Suprapubic skin (tissue), 4 donors: ENCODE data around the gene GCNT4. TPM values are rescaled to one million over a fixed set of nuclear protein-coding genes. Genes with fewer than 3 reads are reported as not detected.

Source experiments
- DNase-seq, 2 donors: peaks; one replicate each; pipeline ENCODE4 v3.0.0-alpha.2; 2019; ENCODE audit warnings: low spot score in 2 of 2
- H3K27ac ChIP-seq: fragments of 200-600 bp; sonication (generic); one replicate; pipeline ENCODE4 v1.5.1; 2019
- H3K27me3 ChIP-seq: fragments of 200-600 bp; sonication (generic); one replicate; pipeline ENCODE4 v1.5.1; 2019
- H3K36me3 ChIP-seq: fragments of 200-600 bp; sonication (generic); one replicate; pipeline ENCODE4 v1.5.1; 2019
- H3K4me1 ChIP-seq: fragments of 200-600 bp; sonication (generic); one replicate; pipeline ENCODE4 v1.5.1; 2019
- H3K4me3 ChIP-seq: fragments of 200-600 bp; sonication (generic); one replicate; pipeline ENCODE4 v1.5.1; 2019; ENCODE audit warnings: mild to moderate bottlenecking
- H3K9me3 ChIP-seq: fragments of 200-600 bp; sonication (generic); one replicate; pipeline ENCODE4 v1.5.1; 2019
- CTCF ChIP-seq, 2 donors: fragments of 200-600 bp in 1 of 2; fragments of 450-650 bp in 1 of 2; sonication (generic) in 1 of 2; IDR thresholded peaks; one replicate each; pipeline ENCODE4 v1.5.1; 2016 to 2019; ENCODE audit warnings: antibody characterized with exemption in 2 of 2, mild to moderate bottlenecking in 1 of 2, moderate library complexity in 1 of 2
- EP300 ChIP-seq: sonication (generic); formaldehyde crosslinking; IDR thresholded peaks from one replicate; pipeline ENCODE4 v1.6.1; 2017; ENCODE audit warnings: antibody characterized with exemption
- POLR2A ChIP-seq, 2 donors: fragments of 450-650 bp; IDR thresholded peaks; one replicate each; pipeline ENCODE4 v1.6.1; 2017; ENCODE audit warnings: antibody characterized with exemption in 2 of 2, mild to moderate bottlenecking in 2 of 2, moderate library complexity in 2 of 2
- POLR2AphosphoS5 ChIP-seq, 3 donors: sonication (generic); formaldehyde crosslinking; IDR thresholded peaks; one replicate each; pipeline ENCODE4 v1.6.1; 2017; ENCODE audit warnings: antibody characterized with exemption in 3 of 3
- WGBS: methylation state at CpG from one replicate; pipeline ENCODE4 v1.1.5; 2018; 5-methylcytosine and 5-hydroxymethylcytosine counted together
- total RNA-seq, 4 donors: library from RNA; depleted of rRNA; stranded (reverse); fragments of >200 nt; gene quantifications; one replicate each; pipeline ENCODE4 v1.1.0, GENCODE V29; 2016

GCNT4 gene
- total RNA-seq, 4 donors from 2014 or later, result 1.7 to 4.3 (median 3.4) TPM

GRCh38 chr5:75021800-75022199 lies 30.6 kb downstream of the GCNT4 start:
- DNase-seq, result no peak
- no peaks in the 10 kb centered on the region for H3K4me1 ChIP-seq
- TF ChIP-seq EP300 (no peak), POLR2AphosphoS5 (IDR thresholded peaks at IDR 0.05) (no peak), POLR2A (IDR thresholded peaks at IDR 0.05) (no peak), CTCF (IDR thresholded peaks at IDR 0.05) (no peak)
- H3K36me3 ChIP-seq, result no peaks in the 10 kb centered on the region
- H3K9me3 ChIP-seq, result no peaks in the 10 kb centered on the region
- H3K4me3 ChIP-seq, result no peak overlapping the region
- no peaks in the 10 kb centered on the region for H3K27me3 ChIP-seq
- WGBS, result 92% methylated on average over 4 of the region's 4 CpGs
- H3K27ac ChIP-seq, result no peak overlapping the region

- no peak for DNase-seq
- Histone ChIP-seq H3K4me1 (no peaks in the 10 kb centered on the region), H3K9me3 (no peaks in the 10 kb centered on the region), H3K27me3 (no peaks in the 10 kb centered on the region), H3K27ac (no peak overlapping the region), H3K36me3 (no peaks in the 10 kb centered on the region), H3K4me3 (no peak overlapping the region)
- TF ChIP-seq CTCF (IDR thresholded peaks at IDR 0.05) (no peak), POLR2AphosphoS5 (IDR thresholded peaks at IDR 0.05) (no peak), EP300 (no peak), POLR2A (IDR thresholded peaks at IDR 0.05) (no peak)
- WGBS, result 69% methylated on average over 3 of the region's 3 CpGs
Observed at GRCh38 chr5:75021219-75021618, 31.1 kb downstream of the GCNT4 start.

GRCh38 chr5:75020016-75020656 lies 32.2 kb downstream of the GCNT4 start:
- Histone ChIP-seq H3K4me1 (no peaks in the 10 kb centered on the region), H3K36me3 (no peaks in the 10 kb centered on the region), H3K4me3 (no peak overlapping the region), H3K27ac (no peak overlapping the region), H3K27me3 (no peaks in the 10 kb centered on the region), H3K9me3 (no peaks in the 10 kb centered on the region)
- DNase-seq, result no peak
- no peak for TF ChIP-seq POLR2A (IDR thresholded peaks at IDR 0.05)
- TF ChIP-seq EP300, result no peak
- no peak for TF ChIP-seq CTCF (IDR thresholded peaks at IDR 0.05)
- no peak for TF ChIP-seq POLR2AphosphoS5 (IDR thresholded peaks at IDR 0.05)
- 88% methylated on average over 10 of the region's 10 CpGs for WGBS

GRCh38 chr5:75018805-75019587 lies 33.4 kb downstream of the GCNT4 start:
- Histone ChIP-seq H3K4me1 (no peaks in the 10 kb centered on the region), H3K27ac (no peak overlapping the region), H3K9me3 (peaks cover 4% of the 10 kb centered on the region), H3K36me3 (no peaks in the 10 kb centered on the region), H3K27me3 (no peaks in the 10 kb centered on the region), H3K4me3 (no peak overlapping the region)
- no peak for DNase-seq
- WGBS, result 81% methylated on average over 7 of the region's 7 CpGs
- TF ChIP-seq CTCF (IDR thresholded peaks at IDR 0.05), result no peak
- TF ChIP-seq POLR2AphosphoS5 (IDR thresholded peaks at IDR 0.05), result no peak
- no peak for TF ChIP-seq EP300
- TF ChIP-seq POLR2A (IDR thresholded peaks at IDR 0.05), result no peak

- WGBS, result 61% methylated on average over 5 of the region's 5 CpGs
Observed at GRCh38 chr5:75017971-75018370, 34.4 kb downstream of the GCNT4 start.

More at GRCh38 chr5:75017971-75018370, 34.4 kb downstream of the GCNT4 start:
- Histone ChIP-seq H3K27ac (no peak overlapping the region), H3K4me3 (no peak overlapping the region), H3K4me1 (no peaks in the 10 kb centered on the region), H3K27me3 (no peaks in the 10 kb centered on the region), H3K9me3 (peaks cover 4% of the 10 kb centered on the region), H3K36me3 (no peaks in the 10 kb centered on the region)
- DNase-seq, result no peak
- TF ChIP-seq POLR2AphosphoS5 (IDR thresholded peaks at IDR 0.05) (no peak), POLR2A (IDR thresholded peaks at IDR 0.05) (no peak), EP300 (no peak), CTCF (IDR thresholded peaks at IDR 0.05) (no peak)
